GM23338 (cell line): ENCODE results near the gene DLG2.

Experiments used
- EZH2 ChIP-seq: fragments of 200-600 bp; sonication (generic); IDR thresholded peaks from one replicate; pipeline ENCODE4 v1.8.0; 2017; ENCODE audit warnings: antibody characterized with exemption, mild to moderate bottlenecking, low read depth; ENCODE audit not compliant: unreplicated experiment
- EZH2phosphoT487 ChIP-seq: fragments of 200-600 bp; sonication (generic); IDR thresholded peaks from one replicate; pipeline ENCODE4 v1.8.1; 2018; ENCODE audit warnings: antibody characterized with exemption; ENCODE audit not compliant: unreplicated experiment
- POLR2AphosphoS5 ChIP-seq: IDR thresholded peaks from 2 replicates; pipeline ENCODE4 v1.6.1; 2016; ENCODE audit warnings: antibody characterized with exemption, low read depth

DNA sequence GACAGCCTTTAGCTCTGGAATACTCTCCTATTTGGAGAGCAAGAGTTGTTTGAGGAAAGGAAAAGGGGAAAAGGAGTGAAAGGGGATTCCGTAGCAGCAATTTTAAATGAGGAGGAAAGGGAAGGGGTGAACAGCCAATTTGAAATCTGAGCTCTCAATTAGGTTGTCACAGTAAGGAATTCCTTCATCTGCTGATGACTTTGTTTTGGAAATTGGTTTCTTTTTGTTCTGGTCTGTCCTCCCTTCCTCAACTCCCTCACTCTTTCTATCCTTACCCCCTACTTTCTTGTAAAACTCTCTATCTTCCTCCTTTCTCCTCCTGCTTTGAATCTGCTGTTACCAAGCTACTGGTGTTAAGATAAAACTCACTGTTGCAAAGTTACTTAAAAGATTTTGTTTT is 1155.6 kb downstream of the DLG2 start:
- TF ChIP-seq EZH2phosphoT487 (no peak), EZH2 (no peak), POLR2AphosphoS5 (no peak)
